ENCODE measurements around the gene CD40.
"Not testable (repeated sequence)": the region's sequence is repeated elsewhere in the genome, so short reads cannot be mapped to it uniquely, and the experiment has no call there.

CD40 gene

GRCh38 chr20:46117704-46118467 is at the start of gene CD40:
Gene CD40 (plus strand): TSS chr20:46118314. CDS start chr20:46118344, 30 bp downstream.
- DNase-seq: peak; percentile 74 to 81

DNA sequence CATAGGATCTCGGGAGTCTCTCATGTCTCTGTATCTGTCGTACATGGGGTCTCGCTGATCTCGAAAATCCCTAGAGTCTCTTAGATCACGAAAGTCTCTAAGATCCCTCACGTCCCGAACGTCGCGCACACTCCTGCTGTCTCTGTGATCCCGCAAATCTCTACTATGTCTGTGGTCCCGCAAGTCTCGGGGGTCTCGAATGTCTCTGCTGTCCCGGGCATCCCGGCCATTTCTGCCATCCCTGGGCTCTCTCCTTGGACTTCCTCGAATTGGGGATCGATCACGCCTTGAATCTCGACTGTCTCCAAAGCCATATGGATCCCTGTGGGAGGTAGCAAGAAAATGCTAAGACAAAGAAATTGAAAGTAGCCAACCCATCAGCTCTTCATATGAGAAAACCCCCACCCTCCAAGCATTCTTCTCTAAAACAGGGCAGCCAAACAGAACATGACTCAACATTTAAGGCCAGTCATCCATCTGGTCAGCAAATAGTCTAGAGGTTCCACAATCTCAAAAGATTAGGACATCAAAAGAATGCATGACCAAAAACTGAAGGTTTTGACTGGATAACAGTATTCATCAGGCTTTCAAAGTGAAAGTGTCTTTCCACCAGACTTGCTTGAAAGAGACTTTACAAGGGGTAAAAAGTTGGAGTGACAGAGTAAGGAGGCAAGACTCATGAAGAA is 47.8 kb upstream of the CD40 start:
- no peak for DNase-seq

DNA sequence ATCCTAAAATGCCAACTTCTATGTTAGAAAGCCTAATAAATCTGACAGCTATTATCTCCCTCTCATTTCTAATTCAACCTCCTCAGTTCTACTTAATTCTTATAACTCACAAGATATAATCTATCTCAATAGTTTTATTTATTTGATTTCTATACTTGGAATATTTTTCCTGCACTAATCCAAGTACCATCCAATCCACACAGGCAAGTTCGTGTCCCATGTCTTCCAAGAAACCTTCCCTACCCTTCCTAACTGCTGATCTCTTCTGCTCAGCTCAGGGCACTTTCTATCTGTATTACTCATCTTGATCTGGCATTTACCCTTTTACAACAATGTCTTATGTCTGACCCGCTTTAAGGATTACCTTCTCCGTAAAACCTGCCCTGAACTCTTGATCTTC is 46.5 kb upstream of the CD40 start:
- DNase-seq: no peak

DNA sequence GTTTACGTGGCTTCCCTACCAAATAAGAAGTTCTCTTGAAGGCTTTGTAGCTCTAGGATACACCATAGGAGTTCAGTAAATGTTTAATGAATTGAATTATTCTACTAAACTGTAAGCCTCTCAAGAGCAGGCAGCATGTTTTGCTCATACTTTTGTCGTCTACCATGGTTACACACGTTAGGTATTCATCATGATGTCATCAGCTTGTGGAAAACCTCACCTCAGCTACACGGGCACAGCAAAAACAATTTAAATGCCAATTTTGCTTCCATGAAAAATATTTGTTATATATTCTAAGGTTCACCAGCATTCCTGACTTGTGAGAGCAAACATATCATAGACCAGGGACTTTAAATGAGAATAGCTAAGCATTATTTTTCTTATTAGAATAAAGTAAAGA is 45.1 kb upstream of the CD40 start:
- DNase-seq: no peak

DNA sequence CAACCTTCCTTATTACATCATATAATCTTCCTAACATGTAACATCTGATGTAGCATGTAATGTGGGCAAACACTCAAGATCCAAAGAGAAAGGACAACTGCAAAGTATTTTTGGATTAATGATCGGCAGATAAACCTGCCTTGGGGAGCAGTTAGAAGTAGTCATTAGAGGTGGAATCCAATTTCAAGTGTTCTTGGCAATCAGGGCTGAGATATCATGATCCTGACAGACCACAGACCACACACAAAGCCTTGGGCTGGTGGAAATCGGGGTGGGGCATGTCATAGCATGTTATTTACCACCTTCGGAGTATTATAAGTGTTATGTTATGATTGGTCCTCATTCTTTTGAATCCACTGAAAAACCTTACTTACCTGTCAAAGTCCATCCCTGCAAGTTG is 44.7 kb upstream of the CD40 start:
- no peak for DNase-seq

- DNase-seq: no peak
These were observed 44.1 kb upstream of the CD40 start for GRCh38 chr20:46074006-46074405.

GRCh38 chr20:46076806-46077205 is 41.3 kb upstream of the CD40 start:
- DNase-seq: no peak

GRCh38 chr20:46077642-46078305 is 40.3 kb upstream of the CD40 start:
- no peak for DNase-seq

GRCh38 chr20:46078954-46079353 is 39.2 kb upstream of the CD40 start:
- no peak for DNase-seq

GRCh38 chr20:46081074-46081473 is 37.0 kb upstream of the CD40 start:
- DNase-seq: no peak

GRCh38 chr20:46083101-46083500 is 35.0 kb upstream of the CD40 start:
- no peak for DNase-seq

- DNase-seq: no peak
These were observed 34.5 kb upstream of the CD40 start for GRCh38 chr20:46083531-46084061.

- no peak for DNase-seq
These were observed 33.3 kb upstream of the CD40 start for GRCh38 chr20:46084805-46085178.

- DNase-seq: no peak
These were observed 32.8 kb upstream of the CD40 start for GRCh38 chr20:46085179-46085851.

GRCh38 chr20:46087161-46087560 is 31.0 kb upstream of the CD40 start:
- no peak for DNase-seq

- DNase-seq: no peak
These were observed 29.5 kb upstream of the CD40 start for GRCh38 chr20:46088409-46089166.

DNA sequence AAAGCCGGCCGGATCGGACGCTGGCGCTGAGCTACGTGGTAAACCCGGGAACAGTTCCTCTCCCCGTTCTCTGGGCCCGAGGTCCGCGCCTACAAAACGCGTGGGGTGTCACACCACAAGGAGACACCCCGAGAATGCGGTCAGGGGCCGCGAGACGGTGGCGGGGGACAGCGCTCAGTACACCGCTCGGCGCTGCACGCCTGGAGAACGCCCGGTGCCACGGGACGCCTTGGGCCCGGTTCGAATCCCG is 29.0 kb upstream of the CD40 start:
- DNase-seq: peak; percentile 68 to 74

DNA sequence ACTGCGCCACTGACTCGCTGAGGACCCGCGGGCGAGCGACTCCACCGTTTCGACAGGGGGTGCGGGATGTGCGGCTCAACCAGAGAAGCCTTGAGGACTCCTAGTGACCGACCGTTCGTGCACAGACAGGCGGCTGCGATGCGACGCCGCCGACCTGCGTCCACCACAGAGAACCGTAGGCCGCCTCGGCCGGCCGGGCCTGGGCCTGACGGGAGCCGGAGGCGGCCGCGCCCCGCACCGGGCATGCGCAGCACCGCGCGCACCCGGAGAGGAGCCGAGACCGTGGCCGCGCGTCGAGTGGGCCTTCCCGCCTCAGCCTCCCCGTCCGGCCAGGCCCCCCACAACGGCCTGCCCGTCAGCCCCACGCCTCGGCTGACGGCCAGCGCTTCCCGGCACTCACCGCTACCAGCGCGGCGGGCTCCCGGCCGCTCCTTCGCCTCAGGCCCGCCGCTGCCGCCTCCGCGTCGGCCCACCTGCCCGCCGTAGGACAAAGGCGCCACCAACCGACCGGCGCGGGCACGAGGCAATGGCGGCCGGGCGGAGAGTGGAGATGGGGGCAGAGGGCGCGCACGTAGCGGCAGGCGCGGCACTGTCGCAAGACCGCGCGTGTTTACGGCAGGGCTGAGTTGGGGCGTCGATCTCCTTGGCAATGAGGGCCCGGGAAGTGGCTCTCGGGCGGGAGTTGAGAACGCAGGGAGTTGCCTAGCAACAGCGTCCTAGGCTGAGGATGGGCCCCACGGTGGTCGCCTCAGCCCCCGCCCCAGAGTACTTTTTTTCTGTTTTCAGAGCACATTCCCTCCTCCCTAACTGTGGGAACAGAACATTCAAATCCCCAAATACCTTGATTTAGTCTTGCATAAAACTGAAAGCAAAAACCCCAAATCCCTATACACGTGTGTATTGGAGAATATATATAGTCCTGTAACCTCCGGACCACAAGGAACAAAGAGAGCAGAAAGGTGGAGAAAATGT is 28.4 kb upstream of the CD40 start, which contains the start of gene NCOA5:
Gene NCOA5, minus strand, starts transcription at position 546 of the 972 bp plus-strand sequence. CDS start 10,538 bp downstream, outside the sequence.
- peak; percentile 94 to 95 for DNase-seq

DNA sequence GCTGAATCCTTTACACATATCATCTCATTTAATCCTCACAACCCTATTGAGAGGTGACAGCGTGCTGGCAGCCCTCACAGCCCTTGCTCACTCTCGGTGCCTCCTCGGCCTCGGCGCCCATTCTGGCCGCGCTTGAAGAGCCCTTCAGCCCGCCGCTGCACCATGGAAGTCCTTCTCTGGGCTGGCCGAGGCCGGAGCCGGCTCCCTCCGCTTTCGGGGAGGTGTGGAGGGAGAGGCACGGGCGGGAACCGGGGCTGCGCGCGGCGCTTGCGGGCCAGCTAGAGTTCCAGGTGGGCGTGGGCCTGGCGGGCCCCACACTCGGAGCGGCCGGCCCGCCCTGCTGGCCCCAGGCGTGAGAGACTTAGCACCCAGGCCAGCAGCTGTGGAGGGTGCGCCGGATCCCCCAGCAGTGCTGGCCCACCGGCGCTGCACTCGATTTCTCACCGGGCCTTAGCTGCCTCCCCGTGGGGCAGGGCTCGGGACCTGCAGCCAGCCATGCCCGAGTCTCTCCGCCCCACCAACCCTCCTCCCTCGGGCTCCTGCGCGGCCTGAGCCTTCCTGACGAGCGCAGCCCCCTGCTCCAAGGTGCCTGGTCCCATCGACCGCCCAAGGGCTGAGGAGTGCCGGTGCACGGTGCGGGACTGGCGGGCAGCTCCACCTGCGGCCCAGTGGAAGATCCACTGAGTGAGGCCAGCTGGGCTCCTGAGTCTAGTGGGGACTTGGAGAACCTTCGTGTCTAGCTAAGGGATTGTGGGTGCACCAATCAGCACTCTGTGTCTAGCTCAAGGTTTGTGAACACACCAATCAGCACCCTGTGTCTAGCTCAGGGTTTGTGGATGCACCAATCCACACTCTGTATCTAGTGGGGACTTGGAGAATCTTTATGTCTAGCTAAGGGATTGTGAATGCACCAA is 26.2 kb upstream of the CD40 start:
- not testable (repeated sequence) for DNase-seq

DNA sequence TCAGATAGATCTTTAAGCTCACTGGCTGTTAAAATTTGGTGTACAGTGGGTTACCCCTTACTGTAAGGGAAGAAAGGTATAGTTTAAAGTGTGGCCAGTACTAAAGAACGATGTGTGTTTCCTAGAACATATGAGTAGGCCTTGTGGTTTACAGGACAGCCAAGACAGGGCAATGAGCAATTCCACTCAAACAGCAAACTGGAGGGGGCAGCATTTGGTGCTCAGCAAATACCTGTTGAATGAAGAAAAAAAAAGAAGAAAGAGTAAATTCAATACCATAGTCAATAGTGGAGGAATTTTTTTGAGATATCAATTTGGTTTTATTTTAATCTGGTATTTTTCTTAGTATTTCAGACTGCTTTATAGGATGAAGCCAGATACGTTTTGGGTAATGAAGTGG is 24.6 kb upstream of the CD40 start:
- DNase-seq: no peak
